CD4-positive, alpha-beta T cell (primary cell): Measurements from ENCODE around the gene GPR176. TPM values are rescaled to one million over a fixed set of nuclear protein-coding genes. Genes with fewer than 3 reads are reported as not detected.
"Not testable (repeated sequence)": the region's sequence is repeated elsewhere in the genome, so short reads cannot be mapped to it uniquely, and the experiment has no call there.

Source experiments
- ATAC-seq: fragments of 200-7000 bp; cut with Tn5 transposase; one replicate; pipeline ENCODE4 v1.10.0; 2022; ENCODE audit warnings: mild to moderate bottlenecking; ENCODE audit not compliant: poor library complexity
- CTCF ChIA-PET: fragments of 350-600 bp; sonication (Branson Sonifier 250); formaldehyde crosslinking; loops from one replicate; lab custom pipeline; 2021; ENCODE audit warnings: antibody characterized with exemption, inconsistent platforms; lab: Charles Lee
- POLR2A ChIA-PET: fragments of 350-600 bp; sonication (Branson Sonifier 250); formaldehyde crosslinking; loops from one replicate; lab custom pipeline; 2021; ENCODE audit warnings: antibody characterized with exemption, inconsistent platforms; lab: Charles Lee
- DNase-seq, 14 experiments: peaks; one replicate each; pipeline ENCODE4 v3.0.0-alpha.2; 2013 to 2020; ENCODE audit warnings: mixed read lengths in 2 of 14
- H3K27ac ChIP-seq, 2 donors: one replicate each; pipeline versions ENCODE4 v1.5.1 to v1.7.0; 2013; ENCODE audit warnings: low read length in 2 of 2, low read depth in 1 of 2, mild to moderate bottlenecking in 1 of 2
- H3K27me3 ChIP-seq, 2 experiments: 1 replicate in 1 of 2; 2 replicates in 1 of 2; pipeline versions ENCODE4 v1.6.1 to v1.7.0; 2013; ENCODE audit warnings: low read length in 2 of 2, control low read depth in 1 of 2, mild to moderate bottlenecking in 1 of 2, moderate library complexity in 1 of 2; ENCODE audit not compliant: insufficient read depth in 2 of 2, control insufficient read depth in 1 of 2
- H3K36me3 ChIP-seq: one replicate; pipeline ENCODE4 v1.6.1; 2013; ENCODE audit warnings: low read length, control low read depth; ENCODE audit not compliant: insufficient read depth
- H3K4me1 ChIP-seq: one replicate; pipeline ENCODE4 v1.6.1; 2013; ENCODE audit warnings: low read length, control low read depth; ENCODE audit not compliant: insufficient read depth
- H3K4me3 ChIP-seq: one replicate; pipeline ENCODE4 v1.5.1; 2013; ENCODE audit warnings: mild to moderate bottlenecking, low read length, moderate library complexity
- H3K9me3 ChIP-seq, 2 experiments: 1 replicate in 1 of 2; 2 replicates in 1 of 2; pipeline versions ENCODE4 v1.6.1 to v1.7.0; 2013; ENCODE audit warnings: low read length in 2 of 2, mild to moderate bottlenecking in 2 of 2, control low read depth in 1 of 2, moderate library complexity in 1 of 2; ENCODE audit not compliant: control insufficient read depth in 1 of 2, insufficient read depth in 1 of 2
- H3K27ac Mint-ChIP-seq: one replicate; pipeline ENCODE4 v1.8.0; 2020; ENCODE audit warnings: mixed read lengths
- H3K27me3 Mint-ChIP-seq: one replicate; pipeline ENCODE4 v1.8.0; 2021; ENCODE audit warnings: mixed read lengths
- H3K36me3 Mint-ChIP-seq: one replicate; pipeline ENCODE4 v1.8.0; 2021; ENCODE audit warnings: low read depth, mixed read lengths
- H3K4me1 Mint-ChIP-seq: one replicate; pipeline ENCODE4 v1.8.0; 2021; ENCODE audit warnings: low read depth, mixed read lengths
- H3K4me3 Mint-ChIP-seq: one replicate; pipeline ENCODE4 v1.8.0; 2020; ENCODE audit warnings: mild to moderate bottlenecking, mixed read lengths
- H3K9me3 Mint-ChIP-seq: one replicate; pipeline ENCODE4 v1.8.0; 2020; ENCODE audit warnings: mixed read lengths
- CTCF ChIP-seq: fragments of 200-600 bp; IDR thresholded peaks from one replicate; pipeline ENCODE4 v1.8.0; 2022; ENCODE audit warnings: antibody characterized with exemption, mild to moderate bottlenecking
- intact Hi-C, 2 experiments: fragments of 100-400 bp; cut with DNase I in 1 of 2; cut with micrococcal nuclease in 1 of 2; formaldehyde crosslinking; loops; one replicate each; pipeline versions ENCODE4 v1.15.1 to v1.9.0; 2023 to 2025; cut with DNase I, micrococcal nuclease
- total RNA-seq, 174 experiments: library from RNA in 2 of 174; stranded (reverse) in 2 of 174; gene quantifications; one replicate each; pipeline ENCODE4 v1.2.3 and lab custom pipeline; 2021 to 2026

GPR176 gene
- total RNA-seq, 2 experiments from 2014 or later: not detected

- H3K4me3 ChIP-seq: no peak overlapping the region
- H3K27me3 ChIP-seq: no peaks in the 10 kb centered on the region
- POLR2A ChIA-PET: no interaction called here
- no peaks in the 10 kb centered on the region for H3K9me3 ChIP-seq
- no peaks in the 10 kb centered on the region for H3K36me3 Mint-ChIP-seq
- no peaks in the 10 kb centered on the region for H3K4me1 ChIP-seq
- DNase-seq (no peak), ATAC-seq (no peak)
- H3K36me3 ChIP-seq: no peaks in the 10 kb centered on the region
- H3K27ac ChIP-seq: no peak overlapping the region
- peaks cover 23% of the 10 kb centered on the region for H3K27me3 Mint-ChIP-seq
- H3K27ac Mint-ChIP-seq: no peak overlapping the region
- intact Hi-C loops: no loop called here
- no peak for TF ChIP-seq CTCF
- no peak overlapping the region for H3K4me3 Mint-ChIP-seq
- CTCF ChIA-PET: no interaction called here
- no peaks in the 10 kb centered on the region for H3K4me1 Mint-ChIP-seq
- H3K9me3 Mint-ChIP-seq: no peaks in the 10 kb centered on the region
Measured at GRCh38 chr15:39898317-39898716, 21.7 kb downstream of the GPR176 start.

- H3K27ac Mint-ChIP-seq: no peak overlapping the region
- intact Hi-C loops: loop anchor here in 1 of 2 experiments (1.0 kb wide), 1 partner anchor 43 kb away; no protein-coding TSS in a partner anchor
- ATAC-seq: no peak
- POLR2A ChIA-PET: no interaction called here
- no peak overlapping the region for H3K27ac ChIP-seq
- H3K36me3 ChIP-seq: no peaks in the 10 kb centered on the region
- no peak for TF ChIP-seq CTCF
- no peaks in the 10 kb centered on the region for H3K9me3 ChIP-seq
- CTCF ChIA-PET: no interaction called here
- no peak for DNase-seq
- no peaks in the 10 kb centered on the region for H3K4me1 Mint-ChIP-seq
- no peaks in the 10 kb centered on the region for H3K4me1 ChIP-seq
- H3K4me3 ChIP-seq: no peak overlapping the region
- H3K9me3 Mint-ChIP-seq: no peaks in the 10 kb centered on the region
- no peak overlapping the region for H3K4me3 Mint-ChIP-seq
- H3K27me3 Mint-ChIP-seq: peaks cover 23% of the 10 kb centered on the region
- no peaks in the 10 kb centered on the region for H3K27me3 ChIP-seq
- no peaks in the 10 kb centered on the region for H3K36me3 Mint-ChIP-seq
Measured at GRCh38 chr15:39896846-39897245, 23.2 kb downstream of the GPR176 start.

- TF ChIP-seq CTCF: no peak
- ATAC-seq (no peak), DNase-seq (no peak)
- H3K27ac Mint-ChIP-seq: no peak overlapping the region
- Histone ChIP-seq H3K4me3 (no peak overlapping the region), H3K27ac (no peak overlapping the region), H3K9me3 (no peaks in the 10 kb centered on the region), H3K4me1 (no peaks in the 10 kb centered on the region), H3K27me3 (no peaks in the 10 kb centered on the region), H3K36me3 (no peaks in the 10 kb centered on the region)
- ChIA-PET CTCF (no interaction called here), POLR2A (no interaction called here)
- intact Hi-C loops: loop anchor here in 1 of 2 experiments (1.0 kb wide), 1 partner anchor 44 kb away; no protein-coding TSS in a partner anchor
- no peaks in the 10 kb centered on the region for H3K4me1 Mint-ChIP-seq
- H3K4me3 Mint-ChIP-seq: no peak overlapping the region
- peaks cover 23% of the 10 kb centered on the region for H3K27me3 Mint-ChIP-seq
- H3K36me3 Mint-ChIP-seq: no peaks in the 10 kb centered on the region
- no peaks in the 10 kb centered on the region for H3K9me3 Mint-ChIP-seq
Measured at GRCh38 chr15:39896101-39896500, 24.0 kb downstream of the GPR176 start.

GRCh38 chr15:39893051-39893450 is 27.0 kb downstream of the GPR176 start:
- H3K9me3 Mint-ChIP-seq, H3K27ac Mint-ChIP-seq, H3K27ac ChIP-seq, H3K27me3 ChIP-seq, H3K36me3 Mint-ChIP-seq, H3K4me1 Mint-ChIP-seq, POLR2A ChIA-PET, H3K4me1 ChIP-seq, H3K4me3 ChIP-seq, intact Hi-C loops, ATAC-seq, H3K27me3 Mint-ChIP-seq, H3K9me3 ChIP-seq, DNase-seq, H3K36me3 ChIP-seq, H3K4me3 Mint-ChIP-seq, CTCF ChIA-PET: not testable (repeated sequence)
